SK-N-SH treated with all-trans-retinoic acid at 6 μM for 48 hours (cell line): ENCODE data around the gene DHX30.

Experiments
- ATAC-seq: fragments of 200-7000 bp; cut with Tn5 transposase; 3 replicates; pipeline ENCODE4 v1.9.1; 2020; ENCODE audit warnings: mild to moderate bottlenecking, moderate library complexity
- ARNTL ChIP-seq: fragments of 450-650 bp; formaldehyde crosslinking; IDR thresholded peaks from 2 replicates; pipeline ENCODE4 v1.5.0; 2020; ENCODE audit warnings: low read depth, mild to moderate bottlenecking, moderate library complexity, borderline replicate concordance
- BACH2 ChIP-seq: fragments of 250-450 bp; sonication (Bioruptor Pico); IDR thresholded peaks from 2 replicates; pipeline ENCODE4 v1.9.0; 2021; ENCODE audit warnings: mild to moderate bottlenecking, borderline replicate concordance
- CSDC2 ChIP-seq: fragments of 250-450 bp; sonication (Bioruptor Pico); IDR thresholded peaks from 2 replicates; pipeline ENCODE4 v1.5.0; 2020; ENCODE audit warnings: mild to moderate bottlenecking, moderate library complexity
- CSRNP3 ChIP-seq: fragments of 250-450 bp; sonication (Bioruptor Pico); IDR thresholded peaks from 2 replicates; pipeline ENCODE4 v1.5.1; 2021; ENCODE audit warnings: mild to moderate bottlenecking, moderate library complexity
- ESRRG ChIP-seq: fragments of 250-450 bp; sonication (Bioruptor Pico); IDR thresholded peaks from 2 replicates; pipeline ENCODE4 v1.6.1; 2021; ENCODE audit warnings: mild to moderate bottlenecking
- ISL1 ChIP-seq: fragments of 250-450 bp; sonication (Bioruptor Pico); IDR thresholded peaks from 2 replicates; pipeline ENCODE4 v2.1.2; 2022; ENCODE audit warnings: mild to moderate bottlenecking, moderate library complexity
- OSR1 ChIP-seq: fragments of 250-450 bp; sonication (Bioruptor Pico); IDR thresholded peaks from 2 replicates; pipeline ENCODE4 v1.8.0; 2022; ENCODE audit warnings: moderate library complexity, mild to moderate bottlenecking, inconsistent platforms
- POU6F1 ChIP-seq: fragments of 250-450 bp; sonication (Bioruptor Pico); IDR thresholded peaks from 2 replicates; pipeline ENCODE4 v1.8.0; 2021; ENCODE audit warnings: low read depth, mild to moderate bottlenecking, moderate library complexity, borderline replicate concordance
- PPARA ChIP-seq: fragments of 250-450 bp; sonication (Bioruptor Pico); IDR thresholded peaks from 2 replicates; pipeline ENCODE4 v1.5.0; 2020; ENCODE audit warnings: mild to moderate bottlenecking, borderline replicate concordance
- RARB ChIP-seq: fragments of 250-450 bp; sonication (Bioruptor Pico); IDR thresholded peaks from 2 replicates; pipeline ENCODE4 v1.8.0; 2021; ENCODE audit warnings: mild to moderate bottlenecking, moderate library complexity
- SNAI2 ChIP-seq: fragments of 250-450 bp; sonication (Bioruptor Pico); IDR thresholded peaks from 2 replicates; pipeline ENCODE4 v1.5.0; 2020; ENCODE audit warnings: mild to moderate bottlenecking, moderate library complexity
- TCF4 ChIP-seq: fragments of 250-450 bp; sonication (Bioruptor Pico); IDR thresholded peaks from 2 replicates; pipeline ENCODE4 v1.8.0; 2021; ENCODE audit warnings: mild to moderate bottlenecking, moderate library complexity, borderline replicate concordance
- TOX ChIP-seq: fragments of 250-450 bp; sonication (Bioruptor Pico); IDR thresholded peaks from 2 replicates; pipeline ENCODE4 v1.8.0; 2021; ENCODE audit warnings: mild to moderate bottlenecking, moderate library complexity, borderline replicate concordance
- TSHZ2 ChIP-seq: fragments of 250-450 bp; sonication (Bioruptor Pico); IDR thresholded peaks from 2 replicates; pipeline ENCODE4 v1.5.0; 2020; ENCODE audit warnings: mild to moderate bottlenecking, moderate library complexity
- ZC3H10 ChIP-seq: fragments of 250-450 bp; sonication (Bioruptor Pico); IDR thresholded peaks from 2 replicates; pipeline ENCODE4 v1.5.1; 2021; ENCODE audit warnings: mild to moderate bottlenecking, moderate library complexity
- ZFP3 ChIP-seq: fragments of 250-450 bp; sonication (Bioruptor Pico); IDR thresholded peaks from 2 replicates; pipeline ENCODE4 v1.5.0; 2020; ENCODE audit warnings: mild to moderate bottlenecking, moderate library complexity
- ZFP30 ChIP-seq: fragments of 450-650 bp; formaldehyde crosslinking; IDR thresholded peaks from 2 replicates; pipeline ENCODE4 v1.5.0; 2022; ENCODE audit warnings: mild to moderate bottlenecking, moderate library complexity
- ZNF565 ChIP-seq: fragments of 450-650 bp; formaldehyde crosslinking; conservative IDR thresholded peaks from 2 replicates; pipeline ENCODE4 v1.5.0; 2020; ENCODE audit warnings: low read depth, mild to moderate bottlenecking, moderate library complexity
- ZNF70 ChIP-seq: fragments of 450-650 bp; formaldehyde crosslinking; IDR thresholded peaks from 2 replicates; pipeline ENCODE4 v1.5.0; 2020; ENCODE audit warnings: mild to moderate bottlenecking, moderate library complexity
- ZNF8 ChIP-seq: fragments of 450-650 bp; formaldehyde crosslinking; IDR thresholded peaks from 2 replicates; pipeline ENCODE4 v1.5.0; 2020; ENCODE audit warnings: mild to moderate bottlenecking, moderate library complexity
- TF ChIP-seq, protein P1 (sequence below): fragments of 250-450 bp; sonication (Bioruptor Pico); IDR thresholded peaks from 2 replicates; pipeline ENCODE4 v1.5.1; 2020; ENCODE audit warnings: low read depth, mild to moderate bottlenecking, moderate library complexity

Gene DHX30

DNA sequence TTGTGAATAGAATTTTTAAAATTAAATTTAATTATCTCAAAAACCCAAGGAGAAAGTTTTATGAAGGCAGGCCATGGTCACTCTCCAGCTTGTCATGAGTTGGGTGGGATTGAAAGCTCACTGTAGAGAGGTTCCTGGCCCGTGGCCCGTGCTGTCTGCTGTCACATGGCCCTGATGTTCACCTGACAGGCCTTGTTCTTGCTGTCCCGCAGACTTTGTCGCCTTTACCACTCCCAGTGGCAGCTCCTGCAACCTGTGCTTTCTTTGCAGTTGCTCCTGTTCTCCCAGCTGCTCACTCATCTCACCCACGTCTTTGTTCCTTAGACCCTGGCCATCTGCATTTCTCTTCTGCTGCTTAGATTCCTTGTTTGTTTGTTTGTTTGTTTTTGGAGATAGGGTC is 35.6 kb downstream of the DHX30 start (continued):
- TF ChIP-seq CSDC2 (CRISPR knock-in tag) (no peak), ZFP30 (no peak), RARB (no peak), ZNF8 (CRISPR knock-in tag) (no peak), ESRRG (no peak), BACH2 (CRISPR knock-in tag) (no peak), ZC3H10 (CRISPR knock-in tag) (no peak), ZNF70 (no peak), ISL1 (CRISPR knock-in tag) (no peak)
- TF ChIP-seq, protein P1, sequence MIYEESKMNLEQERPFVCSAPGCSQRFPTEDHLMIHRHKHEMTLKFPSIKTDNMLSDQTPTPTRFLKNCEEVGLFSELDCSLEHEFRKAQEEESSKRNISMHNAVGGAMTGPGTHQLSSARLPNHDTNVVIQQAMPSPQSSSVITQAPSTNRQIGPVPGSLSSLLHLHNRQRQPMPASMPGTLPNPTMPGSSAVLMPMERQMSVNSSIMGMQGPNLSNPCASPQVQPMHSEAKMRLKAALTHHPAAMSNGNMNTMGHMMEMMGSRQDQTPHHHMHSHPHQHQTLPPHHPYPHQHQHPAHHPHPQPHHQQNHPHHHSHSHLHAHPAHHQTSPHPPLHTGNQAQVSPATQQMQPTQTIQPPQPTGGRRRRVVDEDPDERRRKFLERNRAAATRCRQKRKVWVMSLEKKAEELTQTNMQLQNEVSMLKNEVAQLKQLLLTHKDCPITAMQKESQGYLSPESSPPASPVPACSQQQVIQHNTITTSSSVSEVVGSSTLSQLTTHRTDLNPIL (CRISPR knock-in tag), result no peak

GRCh38 chr3:47841786-47842349 is 38.9 kb downstream of the DHX30 start:
- ATAC-seq, result no peak
- TF ChIP-seq ZC3H10 (CRISPR knock-in tag), result no peak
- no peak for TF ChIP-seq ZNF70

- no peak for ATAC-seq
- TF ChIP-seq ZFP30, result no peak
- no peak for TF ChIP-seq ZFP3 (CRISPR knock-in tag)
- no peak for TF ChIP-seq TSHZ2 (CRISPR knock-in tag)
- no peak for TF ChIP-seq TCF4 (CRISPR knock-in tag)
- TF ChIP-seq ZNF565 (CRISPR knock-in tag), result no peak
- TF ChIP-seq ZNF70, result no peak
Measured at GRCh38 chr3:47846186-47846879, 43.4 kb downstream of the DHX30 start.

GRCh38 chr3:47846880-47847248 is 43.9 kb downstream of the DHX30 start:
- TF ChIP-seq BACH2 (CRISPR knock-in tag), result no peak
- TF ChIP-seq ARNTL (CRISPR knock-in tag), result no peak
- TF ChIP-seq TOX (CRISPR knock-in tag), result no peak
- TF ChIP-seq PPARA (CRISPR knock-in tag), result no peak
- TF ChIP-seq OSR1 (CRISPR knock-in tag), result no peak
- TF ChIP-seq POU6F1 (CRISPR knock-in tag), result no peak
- TF ChIP-seq SNAI2 (CRISPR knock-in tag), result no peak
- TF ChIP-seq CSRNP3 (CRISPR knock-in tag), result no peak
- TF ChIP-seq ZFP3 (CRISPR knock-in tag), result no peak
- TF ChIP-seq, protein P1 (CRISPR knock-in tag), result no peak
- no peak for TF ChIP-seq ZC3H10 (CRISPR knock-in tag)
- TF ChIP-seq ISL1 (CRISPR knock-in tag), result no peak
- ATAC-seq, result no peak
